ENCODE results near the gene PSMD1. TPM values are rescaled to one million over a fixed set of nuclear protein-coding genes. Genes with fewer than 3 reads are reported as not detected.

The PSMD1 gene
- total RNA-seq, 4 donors from 2014 or later = 47.9 to 79.3 (median 61.9) TPM

DNA sequence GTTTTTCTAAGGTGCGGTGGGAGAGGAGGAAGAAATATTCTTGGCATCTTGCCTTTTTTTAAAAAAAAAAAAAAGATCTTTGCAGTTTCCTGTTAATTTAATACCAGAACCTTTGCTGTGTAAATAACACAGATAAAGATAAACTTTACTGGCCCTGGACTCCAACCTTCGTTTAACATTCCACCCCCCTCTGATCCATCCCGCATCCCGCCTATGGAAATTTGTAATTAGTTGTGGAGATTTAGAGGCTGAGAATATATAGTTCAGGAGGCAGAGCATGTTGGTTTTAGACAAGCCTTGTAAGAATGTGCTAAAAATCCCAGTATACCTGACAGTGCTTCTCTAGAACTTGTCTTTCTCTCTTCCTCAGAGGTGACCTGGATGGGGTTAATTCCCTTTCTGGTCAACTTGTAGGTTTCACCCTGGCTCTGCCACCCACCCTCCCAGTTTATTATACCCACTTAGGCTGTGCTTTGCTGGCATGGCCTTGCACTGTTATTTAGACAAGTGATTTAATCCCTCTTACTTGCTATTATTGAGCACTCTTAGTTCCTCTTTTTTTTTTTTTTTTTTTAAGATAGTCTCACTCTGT lies 22.3 kb upstream of the PSMD1 start:
- no peak overlapping the region for H3K4me3 ChIP-seq
- no peaks in the 10 kb centered on the region for H3K9me3 ChIP-seq
- TF ChIP-seq POLR2A (IDR thresholded peaks at IDR 0.05) = no peak
- TF ChIP-seq CTCF (IDR thresholded peaks at IDR 0.05) = no peak
- H3K27ac ChIP-seq = no peak overlapping the region
- no peaks in the 10 kb centered on the region for H3K36me3 ChIP-seq
- peaks cover 0 to 47% of the 10 kb centered on the region in 2 donors for H3K27me3 ChIP-seq
- peaks cover 0 to 15% (median 0%) of the 10 kb centered on the region in 4 donors for H3K4me1 ChIP-seq
- no peak for DNase-seq (ENCODE audit: low spot score in 2 of 2)
- 38 to 44% methylated on average over 4 of the region's 4 CpGs for WGBS, 2 donors

DNA sequence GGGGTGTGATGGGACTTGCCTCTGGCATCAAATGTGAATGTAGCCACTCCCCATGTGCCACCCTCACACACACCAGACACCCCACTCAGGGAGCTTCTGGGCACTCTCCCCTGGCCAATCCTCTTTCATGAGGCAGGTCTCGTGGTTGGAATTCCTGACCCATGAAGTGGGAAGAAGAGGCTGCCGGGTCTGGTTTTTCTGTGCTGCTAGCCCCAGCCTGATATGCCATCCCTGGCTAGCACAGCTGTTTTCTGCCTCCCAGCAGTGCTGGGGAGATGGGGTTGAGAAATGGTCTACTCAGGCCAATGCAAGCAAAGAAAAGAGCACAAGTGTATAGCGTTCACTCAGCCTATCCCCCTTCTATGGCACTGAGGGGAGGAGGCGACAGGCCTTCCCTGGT lies 20.5 kb upstream of the PSMD1 start:
- Histone ChIP-seq H3K4me1 (peaks cover 0 to 15% (median 0%) of the 10 kb centered on the region in 4 donors), H3K4me3 (no peak overlapping the region), H3K27me3 (peaks cover 0 to 59% of the 10 kb centered on the region in 2 donors), H3K27ac (no peak overlapping the region), H3K9me3 (no peaks in the 10 kb centered on the region), H3K36me3 (no peaks in the 10 kb centered on the region)
- TF ChIP-seq CTCF (IDR thresholded peaks at IDR 0.05) (no peak), EP300 (IDR thresholded peaks at IDR 0.05) (no peak), POLR2A (IDR thresholded peaks at IDR 0.05) (no peak)
- 57 to 59% methylated on average over 4 of the region's 4 CpGs for WGBS, 2 donors
- DNase-seq (ENCODE audit: low spot score in 2 of 2) = no peak

GRCh38 chr2:231036578-231037106 lies 20.0 kb upstream of the PSMD1 start:
- Histone ChIP-seq H3K4me3 (no peak overlapping the region), H3K36me3 (no peaks in the 10 kb centered on the region), H3K4me1 (peaks cover 0 to 15% (median 0%) of the 10 kb centered on the region in 4 donors), H3K27ac (no peak overlapping the region), H3K27me3 (peaks cover 0 to 63% of the 10 kb centered on the region in 2 donors), H3K9me3 (no peaks in the 10 kb centered on the region)
- 53 to 58% methylated on average over 12 of the region's 12 CpGs for WGBS, 2 donors
- TF ChIP-seq CTCF (IDR thresholded peaks at IDR 0.05) = no peak
- no peak for TF ChIP-seq EP300 (IDR thresholded peaks at IDR 0.05)
- no peak for DNase-seq (ENCODE audit: low spot score in 2 of 2)

GRCh38 chr2:231037202-231037730 lies 19.4 kb upstream of the PSMD1 start, which contains the start of gene C2orf72:
Gene C2orf72 (plus strand): TSS chr2:231037523. CDS start chr2:231037566, 43 bp downstream.
- 2 to 4% methylated on average over 12 to 32 of the region's 61 CpGs for WGBS, 2 donors
- Histone ChIP-seq H3K36me3 (no peaks in the 10 kb centered on the region), H3K4me3 (peak within 1 kb of the TSS in 2 of 4 donors; percentile 14 to 47), H3K27ac (no peak within 1 kb of the TSS), H3K27me3 (peaks cover 0 to 66% of the 10 kb centered on the region in 2 donors), H3K4me1 (peaks cover 0 to 15% (median 0%) of the 10 kb centered on the region in 4 donors), H3K9me3 (no peaks in the 10 kb centered on the region)
- no peak for DNase-seq (ENCODE audit: low spot score in 2 of 2)
- TF ChIP-seq POLR2A (IDR thresholded peaks at IDR 0.05) (no peak), EP300 (IDR thresholded peaks at IDR 0.05) (no peak), CTCF (IDR thresholded peaks at IDR 0.05) (no peak)

DNA sequence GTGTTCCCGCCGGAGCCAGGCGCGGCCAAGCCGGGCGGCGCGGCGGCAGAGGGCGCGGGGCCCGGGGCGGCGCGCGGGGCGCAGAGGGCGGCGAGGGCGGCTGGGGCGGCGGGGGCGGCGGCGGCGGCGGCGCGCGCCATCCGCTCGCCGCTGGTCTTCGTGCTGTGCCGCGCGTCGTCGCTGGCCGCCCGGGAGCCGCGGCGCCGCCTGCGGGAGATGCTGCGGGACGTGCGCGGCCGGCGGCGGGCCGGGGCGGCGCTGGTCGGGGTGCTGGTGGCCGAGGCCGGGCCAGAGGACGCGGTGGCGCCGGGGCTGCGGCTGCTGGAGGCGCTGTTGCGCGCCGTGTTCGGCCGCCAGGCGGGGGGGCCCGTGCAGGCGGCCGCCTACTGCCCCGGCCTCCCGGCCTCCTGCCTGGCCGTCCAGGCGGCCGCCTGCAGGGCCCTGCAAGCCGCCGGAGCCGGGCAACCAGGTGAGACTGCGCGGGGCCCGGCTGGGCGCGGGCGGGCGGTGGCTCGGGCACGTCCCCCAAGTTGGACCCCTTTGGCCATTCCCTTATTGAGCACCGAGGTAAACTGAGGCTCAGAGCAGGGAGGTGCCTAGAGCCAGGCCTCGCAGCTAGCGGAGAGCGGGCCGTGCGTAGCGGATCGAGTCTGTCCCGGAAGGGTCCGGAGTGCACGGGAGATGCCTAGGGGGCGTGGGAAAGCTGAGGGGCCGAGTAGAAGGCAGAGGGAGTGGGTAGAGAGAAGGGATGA lies 18.8 kb upstream of the PSMD1 start:
- H3K27ac ChIP-seq = no peak overlapping the region
- H3K4me3 ChIP-seq = peak overlapping the region in 2 of 4 donors; percentile 14 to 47
- DNase-seq (ENCODE audit: low spot score in 2 of 2) = no peak
- 4% methylated on average over 36 to 47 of the region's 104 CpGs for WGBS, 2 donors
- peaks cover 0 to 15% (median 0%) of the 10 kb centered on the region in 4 donors for H3K4me1 ChIP-seq
- no peaks in the 10 kb centered on the region for H3K9me3 ChIP-seq
- TF ChIP-seq CTCF (IDR thresholded peaks at IDR 0.05) = no peak
- no peak for TF ChIP-seq EP300 (IDR thresholded peaks at IDR 0.05)
- no peak for TF ChIP-seq POLR2A (IDR thresholded peaks at IDR 0.05)
- no peaks in the 10 kb centered on the region for H3K36me3 ChIP-seq
- H3K27me3 ChIP-seq = peaks cover 0 to 60% of the 10 kb centered on the region in 2 donors
